K562 (cell line): ENCODE data around the gene LY6G6F. TPM values are rescaled to one million over a fixed set of nuclear protein-coding genes. Genes with fewer than 3 reads are reported as not detected.

Experiments
- ATAC-seq: fragments of 200-7000 bp; cut with Tn5 transposase; 3 replicates; pipeline ENCODE4 v1.9.1; 2020; ENCODE audit warnings: moderate library complexity
- BruUV-seq: library from RNA; stranded (reverse); fragments of 400-500 nt; replicated peaks from 2 replicates; lab custom pipeline; 2021; lab: Mats Ljungman, UMichigan
- CTCF ChIA-PET: fragments of 300-600 bp; formaldehyde crosslinking; extraction: SDS; loops from one replicate; lab custom pipeline; 2021; ENCODE audit warnings: low intra/inter-chr PET ratio; lab: Yijun Ruan, JAX
- POLR2A ChIA-PET: fragments of 300-600, 350-650 bp; sonication (Branson Sonifier 250); formaldehyde crosslinking; extraction: SDS; loops from one replicate; lab custom pipeline; 2021; ENCODE audit warnings: antibody characterized with exemption, inconsistent platforms; lab: Yijun Ruan, JAX
- DNase-seq, 4 experiments: peaks; one replicate each; pipeline versions ENCODE4 v3.0.0 to v3.0.0-alpha.2; 2011 to 2018; ENCODE audit warnings: low spot score in 3 of 4, mixed read lengths in 3 of 4; ENCODE audit errors: extremely low read depth in 1 of 4
- FAIRE-seq: peaks from 2 replicates; lab custom pipeline; 2011; peaks lifted over from hg19 to GRCh38; lab: Jason Lieb, UNC
- H2AFZ ChIP-seq: 2 replicates; pipeline ENCODE4 v1.6.0; 2011; ENCODE audit warnings: low read depth, low read length, control low read depth, inconsistent platforms
- H3K27ac ChIP-seq: fragments of 200-600 bp; 3 replicates; pipeline ENCODE4 v1.8.0; 2011; ENCODE audit warnings: low read depth, mild to moderate bottlenecking, control low read depth, inconsistent platforms, low read length, moderate library complexity, mixed read lengths; ENCODE audit errors: extremely low read depth
- H3K27me3 ChIP-seq, 2 experiments: fragments of 300-600 bp in 1 of 2; 2 replicates in 1 of 2; 3 replicates in 1 of 2; pipeline versions ENCODE4 v1.6.0 to v1.8.0; 2011; ENCODE audit warnings: inconsistent platforms in 2 of 2, low read length in 2 of 2, mild to moderate bottlenecking in 1 of 2, mixed read lengths in 1 of 2, moderate library complexity in 1 of 2; ENCODE audit not compliant: control insufficient read depth in 2 of 2, insufficient read depth in 2 of 2
- H3K36me3 ChIP-seq: fragments of 300-600 bp; 3 replicates; pipeline ENCODE4 v1.8.0; 2011; ENCODE audit warnings: mild to moderate bottlenecking, low read length, inconsistent platforms; ENCODE audit not compliant: control insufficient read depth, insufficient read depth
- H3K4me1 ChIP-seq, 2 experiments: fragments of 200-600 bp in 1 of 2; replicated peaks in 1 of 2; 2 replicates in 1 of 2; 3 replicates in 1 of 2; pipeline versions ENCODE4 v1.5.1 to v1.8.0; 2011; ENCODE audit warnings: inconsistent platforms in 2 of 2, low read length in 2 of 2, mild to moderate bottlenecking in 1 of 2, mixed read lengths in 1 of 2, moderate library complexity in 1 of 2; ENCODE audit not compliant: control insufficient read depth in 2 of 2, insufficient read depth in 2 of 2
- H3K4me2 ChIP-seq: 2 replicates; pipeline ENCODE4 v1.6.1; 2011; ENCODE audit warnings: low read length, control low read depth, inconsistent platforms, mixed read lengths; ENCODE audit not compliant: insufficient read depth
- H3K4me3 ChIP-seq: fragments of 200-600 bp; sonication (generic), shearing (Covaris generic); 2 replicates; pipeline ENCODE4 v1.5.1; 2016; ENCODE audit warnings: control low read depth, inconsistent platforms
- H3K79me2 ChIP-seq: fragments of 200-600 bp; 3 replicates; pipeline ENCODE4 v1.8.0; 2011; ENCODE audit warnings: low read length, inconsistent platforms; ENCODE audit not compliant: control insufficient read depth, insufficient read depth
- H3K9ac ChIP-seq, 2 experiments: 2 replicates each; pipeline versions ENCODE4 v1.6.0 to v1.6.1; 2011; ENCODE audit warnings: low read depth in 2 of 2, low read length in 2 of 2, control low read depth in 1 of 2, inconsistent platforms in 1 of 2, mild to moderate bottlenecking in 1 of 2, mixed read lengths in 1 of 2; ENCODE audit not compliant: insufficient read depth in 1 of 2
- H3K9me1 ChIP-seq: one replicate; pipeline ENCODE4 v1.6.0; 2011; ENCODE audit warnings: inconsistent platforms, mild to moderate bottlenecking, low read length, moderate library complexity; ENCODE audit not compliant: control insufficient read depth, insufficient read depth
- H3K9me3 ChIP-seq: replicated peaks from 2 replicates; pipeline ENCODE4 v1.5.1; 2011; ENCODE audit warnings: low read depth, low read length, inconsistent platforms; ENCODE audit not compliant: control insufficient read depth, insufficient read depth
- H4K20me1 ChIP-seq: replicated peaks from 2 replicates; pipeline ENCODE4 v1.6.1; 2011; ENCODE audit warnings: low read length, inconsistent platforms, mixed read lengths; ENCODE audit not compliant: control insufficient read depth, insufficient read depth
- CLOCK ChIP-seq: fragments of 250-450 bp; sonication (Bioruptor Pico); IDR thresholded peaks from 2 replicates; pipeline ENCODE4 v1.4.0; 2020; ENCODE audit warnings: mild to moderate bottlenecking, moderate library complexity, borderline replicate concordance
- FIP1L1 ChIP-seq: fragments of 200-400 bp; formaldehyde crosslinking; IDR thresholded peaks from 2 replicates; pipeline ENCODE4 v1.6.1; 2018; ENCODE audit warnings: mild to moderate bottlenecking, low read depth, low read length; ENCODE audit not compliant: poor library complexity, severe bottlenecking
- HDGF ChIP-seq: fragments of 450-650 bp; IDR thresholded peaks from 2 replicates; pipeline ENCODE4 v1.6.1; 2016
- HSF4 ChIP-seq: fragments of 250-450 bp; sonication (Bioruptor Pico); IDR thresholded peaks from 2 replicates; pipeline ENCODE4 v2.1.2; 2022; ENCODE audit warnings: mild to moderate bottlenecking, moderate library complexity, borderline replicate concordance
- IRF1 ChIP-seq: sonication (generic); formaldehyde crosslinking; IDR thresholded peaks from 2 replicates; pipeline ENCODE4 v1.8.0; 2022; ENCODE audit warnings: missing genetic modification reagents, mild to moderate bottlenecking, borderline replicate concordance
- KDM1A ChIP-seq, 2 experiments: fragments of 450-650 bp; IDR thresholded peaks; 2 replicates each; pipeline ENCODE4 v1.6.1; 2016; ENCODE audit warnings: mild to moderate bottlenecking in 2 of 2
- MCM3 ChIP-seq: fragments of 450-650 bp; IDR thresholded peaks from 2 replicates; pipeline ENCODE4 v1.6.1; 2016
- NCOA6 ChIP-seq: fragments of 450-650 bp; IDR thresholded peaks from 2 replicates; pipeline ENCODE4 v1.6.1; 2017; ENCODE audit warnings: mild to moderate bottlenecking
- POLR2B ChIP-seq: fragments of 450-650 bp; IDR thresholded peaks from 2 replicates; pipeline ENCODE4 v1.6.1; 2018; ENCODE audit warnings: low read depth; ENCODE audit not compliant: partially characterized antibody
- RAD51 ChIP-seq: fragments of 450-650 bp; IDR thresholded peaks from 2 replicates; pipeline ENCODE4 v1.7.1; 2016; ENCODE audit warnings: low read depth, mild to moderate bottlenecking, borderline replicate concordance
- SLC30A9 ChIP-seq: fragments of 250-450 bp; sonication (Bioruptor Pico); IDR thresholded peaks from 2 replicates; pipeline ENCODE4 v1.8.0; 2022; ENCODE audit warnings: mild to moderate bottlenecking, moderate library complexity
- SMARCA4 ChIP-seq: fragments of 450-650 bp; IDR thresholded peaks from 2 replicates; pipeline ENCODE4 v1.6.1; 2016
- SP2 ChIP-seq: IDR thresholded peaks from 2 replicates; pipeline ENCODE4 v1.6.1; 2011; ENCODE audit warnings: mild to moderate bottlenecking, low read depth, low read length, moderate library complexity; ENCODE audit not compliant: poor library complexity, severe bottlenecking; ENCODE audit errors: extremely low read depth
- TRIM28 ChIP-seq: fragments of 450-650 bp; IDR thresholded peaks from 2 replicates; pipeline ENCODE4 v1.6.1; 2017
- ZNF175 ChIP-seq: fragments of 200-800 bp; sonication (Bioruptor generic); IDR thresholded peaks from 2 replicates; pipeline ENCODE4 v1.6.1; 2016; ENCODE audit warnings: low read depth, mild to moderate bottlenecking, missing genetic modification characterization, missing compliant biosample characterization
- WGBS: fragments of 100-300 bp; shearing (Covaris generic); methylation state at CpG from one replicate; pipeline ENCODE4 v1.1.6; 2016; ENCODE audit warnings: low coverage, mixed read lengths; ENCODE audit not compliant: insufficient coverage; ENCODE audit errors: missing lambda C conversion rate; 5-methylcytosine and 5-hydroxymethylcytosine counted together
- in situ Hi-C: fragments of 300-500 bp; cut with MboI; formaldehyde crosslinking; loops from 4 replicates; pipeline ENCODE4 v1.15.0; 2018; ENCODE audit warnings: inconsistent platforms, mixed read lengths
- intact Hi-C: fragments of 100-400 bp; cut with micrococcal nuclease; formaldehyde crosslinking; loops from 2 replicates; pipeline ENCODE4 v1.14.2; 2022
- polyA plus RNA-seq, 8 experiments: library from polyadenylated mRNA; depleted of rRNA in 4 of 8; stranded (reverse) in 5 of 8; unstranded in 3 of 8; fragments of >200 nt; fragmentation: Nextera tagmentation in 2 of 8; fragmentation: Illumina TruSeq in 1 of 8; extraction: Ambion mirVana in 2 of 8; extraction: Trizol in 1 of 8; gene quantifications; 2 replicates each; pipeline versions ENCODE4 v1.2.1 to v1.2.3, GENCODE V29; 2011 to 2014; ENCODE audit warnings: inconsistent platforms in 1 of 8, missing spikeins in 1 of 8
- total RNA-seq, 7 experiments: library from RNA; depleted of rRNA in 6 of 7; stranded (reverse); fragments of >200 nt in 6 of 7; fragmentation: Illumina TruSeq in 2 of 7; extraction: Trizol in 2 of 7; gene quantifications; 2 replicates each; pipeline versions ENCODE4 v1.2.1 to v1.2.3, GENCODE V29; 2011 to 2021; ENCODE audit warnings: low replicate concordance in 1 of 7
- TF ChIP-seq, protein P1 (sequence below): fragments of 450-650 bp; formaldehyde crosslinking; IDR thresholded peaks from 2 replicates; pipeline ENCODE4 v1.4.0; 2022; ENCODE audit warnings: mild to moderate bottlenecking, moderate library complexity

Gene LY6G6F
- total and polyA plus RNA-seq, 9 of the 15 experiments (the other 6 are each of a cell fraction or from before 2014, with no cell fraction given): 0.14 to 0.50 (median 0.28) TPM; not detected in 2

GRCh38 chr6:31663961-31664789, 42.5 kb upstream of the LY6G6F start:
- peaks cover 53% of the 10 kb centered on the region for H3K36me3 ChIP-seq
- no peak for TF ChIP-seq NCOA6
- TF ChIP-seq IRF1 (CRISPR knock-in tag): no peak
- TF ChIP-seq FIP1L1: no peak
- TF ChIP-seq HSF4 (CRISPR knock-in tag): no peak
- no peak for TF ChIP-seq SLC30A9 (CRISPR knock-in tag)
- TF ChIP-seq SP2: no peak
- no peak for TF ChIP-seq TRIM28
- no peak for TF ChIP-seq RAD51
- TF ChIP-seq KDM1A (IDR thresholded peaks at IDR 0.05): no peak
- TF ChIP-seq, protein P1, sequence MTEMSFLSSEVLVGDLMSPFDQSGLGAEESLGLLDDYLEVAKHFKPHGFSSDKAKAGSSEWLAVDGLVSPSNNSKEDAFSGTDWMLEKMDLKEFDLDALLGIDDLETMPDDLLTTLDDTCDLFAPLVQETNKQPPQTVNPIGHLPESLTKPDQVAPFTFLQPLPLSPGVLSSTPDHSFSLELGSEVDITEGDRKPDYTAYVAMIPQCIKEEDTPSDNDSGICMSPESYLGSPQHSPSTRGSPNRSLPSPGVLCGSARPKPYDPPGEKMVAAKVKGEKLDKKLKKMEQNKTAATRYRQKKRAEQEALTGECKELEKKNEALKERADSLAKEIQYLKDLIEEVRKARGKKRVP (CRISPR knock-in tag): no peak
- peak; percentile 98 for TF ChIP-seq HDGF
- peak; percentile 57 for TF ChIP-seq POLR2B
- TF ChIP-seq MCM3: no peak
- TF ChIP-seq SMARCA4: peak; percentile 96
- TF ChIP-seq ZNF175 (CRISPR knock-in tag): no peak; the same call in none of the 2 replicates
- TF ChIP-seq CLOCK (CRISPR knock-in tag): no peak

More at GRCh38 chr6:31663961-31664789, 42.5 kb upstream of the LY6G6F start:
- Histone ChIP-seq H3K27ac (peak overlapping the region; percentile 97), H3K9ac (peak overlapping the region; percentile 96 to 97), H3K4me1 (peaks cover 37 to 53% of the 10 kb centered on the region in 2 experiments; a peak in 4 of 5 replicates), H3K27me3 (no peaks in the 10 kb centered on the region), H2AFZ (peak overlapping the region; percentile 62), H3K4me2 (peak overlapping the region; percentile 93), H3K79me2 (peaks cover 90% of the 10 kb centered on the region), H3K9me1 (no peaks in the 10 kb centered on the region), H3K4me3 (peak overlapping the region; percentile 66), H4K20me1 (peaks cover 6% of the 10 kb centered on the region; the same call in 1 of the 2 replicates), H3K9me3 (no peaks in the 10 kb centered on the region)
- in situ Hi-C loops: loop anchor here (5.0 kb wide), 2 partner anchors 117 to 198 kb away; partner anchors contain the start of genes ATP6V1G2, NEU1 and NFKBIL1
- ATAC-seq (peak; percentile 28), DNase-seq (peak; percentile 75 to 92 (median 84)), FAIRE-seq (peak; percentile 94)
- POLR2A ChIA-PET: interaction anchor here (0.6 to 9.8 kb wide), 65 partner anchors 8 to 1693 kb away, joined by 3 to 267 read pairs (median 6); partner anchors contain the start of genes ABHD16A, APOM, BAG6 and CLIC1
- intact Hi-C loops: loop anchor here (2.0 to 10.0 kb wide), 3 partner anchors 39 to 511 kb away; partner anchors contain the start of genes ABHD16A, AGPAT1, ATP6V1G2 and NFKBIL1
- CTCF ChIA-PET: no interaction called here
- 2% methylated on average over 17 of the region's 17 CpGs for WGBS
- TSS peak; percentile 55 for BruUV-seq
